ENCODE measurements around the gene TMC7.
"Not testable (repeated sequence)": the region's sequence is repeated elsewhere in the genome, so short reads cannot be mapped to it uniquely, and the experiment has no call there.

The TMC7 gene

GRCh38 chr16:18950469-18951185 is 33.1 kb upstream of the TMC7 start:
- Histone ChIP-seq H3K27ac (ENCODE audit: insufficient read depth, low read depth, low read length, poor library complexity, severe bottlenecking) (no peak overlapping the region), H3K36me3 (ENCODE audit: control insufficient read depth, insufficient read depth, low read length) (no peaks in the 10 kb centered on the region), H3K27me3 (ENCODE audit: control insufficient read depth, insufficient read depth, low read length, poor library complexity, severe bottlenecking) (no peaks in the 10 kb centered on the region), H3K4me3 (ENCODE audit: insufficient read depth, low read depth, low read length) (no peak overlapping the region), H3K9me3 (ENCODE audit: control insufficient read depth, low read length) (no peaks in the 10 kb centered on the region), H3K4me1 (ENCODE audit: control insufficient read depth, insufficient read depth, low read length) (no peaks in the 10 kb centered on the region)
- 92 to 93% methylated on average over 9 of the region's 11 CpGs for WGBS, 2 experiments

GRCh38 chr16:18953547-18953946 is 30.2 kb upstream of the TMC7 start:
- Histone ChIP-seq H3K9me3 (ENCODE audit: control insufficient read depth, low read length) (no peaks in the 10 kb centered on the region), H3K36me3 (ENCODE audit: control insufficient read depth, insufficient read depth, low read length) (no peaks in the 10 kb centered on the region), H3K4me3 (ENCODE audit: insufficient read depth, low read depth, low read length) (no peak overlapping the region), H3K27me3 (ENCODE audit: control insufficient read depth, insufficient read depth, low read length, poor library complexity, severe bottlenecking) (no peaks in the 10 kb centered on the region), H3K4me1 (ENCODE audit: control insufficient read depth, insufficient read depth, low read length) (no peaks in the 10 kb centered on the region), H3K27ac (ENCODE audit: insufficient read depth, low read depth, low read length, poor library complexity, severe bottlenecking) (no peak overlapping the region)

- 83 to 85% methylated on average over 16 of the region's 21 CpGs for WGBS, 2 experiments
- H3K9me3 ChIP-seq (ENCODE audit: control insufficient read depth, low read length); H3K27me3 ChIP-seq (ENCODE audit: control insufficient read depth, insufficient read depth, low read length, poor library complexity, severe bottlenecking); H3K4me3 ChIP-seq (ENCODE audit: insufficient read depth, low read depth, low read length); H3K4me1 ChIP-seq (ENCODE audit: control insufficient read depth, insufficient read depth, low read length); H3K27ac ChIP-seq (ENCODE audit: insufficient read depth, low read depth, low read length, poor library complexity, severe bottlenecking); H3K36me3 ChIP-seq (ENCODE audit: control insufficient read depth, insufficient read depth, low read length): not testable (repeated sequence)
Observed at GRCh38 chr16:18955874-18956580, 27.7 kb upstream of the TMC7 start.

- H3K4me3 ChIP-seq (ENCODE audit: insufficient read depth, low read depth, low read length); H3K9me3 ChIP-seq (ENCODE audit: control insufficient read depth, low read length); H3K27me3 ChIP-seq (ENCODE audit: control insufficient read depth, insufficient read depth, low read length, poor library complexity, severe bottlenecking); H3K36me3 ChIP-seq (ENCODE audit: control insufficient read depth, insufficient read depth, low read length); H3K27ac ChIP-seq (ENCODE audit: insufficient read depth, low read depth, low read length, poor library complexity, severe bottlenecking); H3K4me1 ChIP-seq (ENCODE audit: control insufficient read depth, insufficient read depth, low read length): not testable (repeated sequence)
- 81 to 85% methylated on average over 6 of the region's 6 CpGs for WGBS, 2 experiments
Observed at GRCh38 chr16:18956658-18957241, 27.0 kb upstream of the TMC7 start.

- H3K36me3 ChIP-seq (ENCODE audit: control insufficient read depth, insufficient read depth, low read length): no peaks in the 10 kb centered on the region
- no peaks in the 10 kb centered on the region for H3K9me3 ChIP-seq (ENCODE audit: control insufficient read depth, low read length)
- 84 to 89% methylated on average over 2 of the region's 2 CpGs for WGBS, 2 experiments
- H3K27ac ChIP-seq (ENCODE audit: insufficient read depth, low read depth, low read length, poor library complexity, severe bottlenecking): no peak overlapping the region
- H3K4me1 ChIP-seq (ENCODE audit: control insufficient read depth, insufficient read depth, low read length): no peaks in the 10 kb centered on the region
- H3K4me3 ChIP-seq (ENCODE audit: insufficient read depth, low read depth, low read length): no peak overlapping the region
- no peaks in the 10 kb centered on the region for H3K27me3 ChIP-seq (ENCODE audit: control insufficient read depth, insufficient read depth, low read length, poor library complexity, severe bottlenecking)
Observed at GRCh38 chr16:18958621-18959029, 25.1 kb upstream of the TMC7 start.

- no peaks in the 10 kb centered on the region for H3K4me1 ChIP-seq (ENCODE audit: control insufficient read depth, insufficient read depth, low read length)
- H3K9me3 ChIP-seq (ENCODE audit: control insufficient read depth, low read length): no peaks in the 10 kb centered on the region
- no peak overlapping the region for H3K4me3 ChIP-seq (ENCODE audit: insufficient read depth, low read depth, low read length)
- no peaks in the 10 kb centered on the region for H3K27me3 ChIP-seq (ENCODE audit: control insufficient read depth, insufficient read depth, low read length, poor library complexity, severe bottlenecking)
- H3K36me3 ChIP-seq (ENCODE audit: control insufficient read depth, insufficient read depth, low read length): no peaks in the 10 kb centered on the region
- 58 to 84% methylated on average over 1 to 2 of the region's 2 CpGs for WGBS, 2 experiments
- H3K27ac ChIP-seq (ENCODE audit: insufficient read depth, low read depth, low read length, poor library complexity, severe bottlenecking): no peak overlapping the region
Observed at GRCh38 chr16:18959031-18959505, 24.7 kb upstream of the TMC7 start.

- no peaks in the 10 kb centered on the region for H3K36me3 ChIP-seq (ENCODE audit: control insufficient read depth, insufficient read depth, low read length)
- WGBS, 2 experiments: 90 to 94% methylated on average over 5 of the region's 5 CpGs
- H3K27me3 ChIP-seq (ENCODE audit: control insufficient read depth, insufficient read depth, low read length, poor library complexity, severe bottlenecking): no peaks in the 10 kb centered on the region
- no peak overlapping the region for H3K27ac ChIP-seq (ENCODE audit: insufficient read depth, low read depth, low read length, poor library complexity, severe bottlenecking)
- H3K4me1 ChIP-seq (ENCODE audit: control insufficient read depth, insufficient read depth, low read length): no peaks in the 10 kb centered on the region
- no peaks in the 10 kb centered on the region for H3K9me3 ChIP-seq (ENCODE audit: control insufficient read depth, low read length)
- H3K4me3 ChIP-seq (ENCODE audit: insufficient read depth, low read depth, low read length): no peak overlapping the region
Observed at GRCh38 chr16:18965555-18965954, 18.2 kb upstream of the TMC7 start.

- no peaks in the 10 kb centered on the region for H3K27me3 ChIP-seq (ENCODE audit: control insufficient read depth, insufficient read depth, low read length, poor library complexity, severe bottlenecking)
- 91 to 92% methylated on average over 5 of the region's 5 CpGs for WGBS, 2 experiments
- H3K9me3 ChIP-seq (ENCODE audit: control insufficient read depth, low read length): no peaks in the 10 kb centered on the region
- no peaks in the 10 kb centered on the region for H3K4me1 ChIP-seq (ENCODE audit: control insufficient read depth, insufficient read depth, low read length)
- H3K36me3 ChIP-seq (ENCODE audit: control insufficient read depth, insufficient read depth, low read length): no peaks in the 10 kb centered on the region
- no peak overlapping the region for H3K27ac ChIP-seq (ENCODE audit: insufficient read depth, low read depth, low read length, poor library complexity, severe bottlenecking)
- H3K4me3 ChIP-seq (ENCODE audit: insufficient read depth, low read depth, low read length): no peak overlapping the region
Observed at GRCh38 chr16:18966791-18967190, 16.9 kb upstream of the TMC7 start.

- WGBS, 2 experiments: 29 to 32% methylated on average over 18 of the region's 18 CpGs
- no peaks in the 10 kb centered on the region for H3K27me3 ChIP-seq (ENCODE audit: control insufficient read depth, insufficient read depth, low read length, poor library complexity, severe bottlenecking)
- H3K27ac ChIP-seq (ENCODE audit: insufficient read depth, low read depth, low read length, poor library complexity, severe bottlenecking): no peak overlapping the region
- no peak overlapping the region for H3K4me3 ChIP-seq (ENCODE audit: insufficient read depth, low read depth, low read length)
- H3K9me3 ChIP-seq (ENCODE audit: control insufficient read depth, low read length): no peaks in the 10 kb centered on the region
- H3K4me1 ChIP-seq (ENCODE audit: control insufficient read depth, insufficient read depth, low read length): no peaks in the 10 kb centered on the region
- no peaks in the 10 kb centered on the region for H3K36me3 ChIP-seq (ENCODE audit: control insufficient read depth, insufficient read depth, low read length)
Observed at GRCh38 chr16:18969050-18969854, 14.5 kb upstream of the TMC7 start.

GRCh38 chr16:18969855-18970240 is 13.9 kb upstream of the TMC7 start:
- WGBS, 2 experiments: 77 to 86% methylated on average over 3 to 4 of the region's 4 CpGs
- Histone ChIP-seq H3K36me3 (ENCODE audit: control insufficient read depth, insufficient read depth, low read length) (no peaks in the 10 kb centered on the region), H3K27ac (ENCODE audit: insufficient read depth, low read depth, low read length, poor library complexity, severe bottlenecking) (no peak overlapping the region), H3K27me3 (ENCODE audit: control insufficient read depth, insufficient read depth, low read length, poor library complexity, severe bottlenecking) (no peaks in the 10 kb centered on the region), H3K4me3 (ENCODE audit: insufficient read depth, low read depth, low read length) (no peak overlapping the region), H3K9me3 (ENCODE audit: control insufficient read depth, low read length) (no peaks in the 10 kb centered on the region), H3K4me1 (ENCODE audit: control insufficient read depth, insufficient read depth, low read length) (no peaks in the 10 kb centered on the region)

Measured in ectodermal cell (in vitro differentiated cells).